ENCODE measurements around the gene CEP89.
A peak's percentile ranks its signal among the peaks of the same experiment; 100 is the strongest.
"Not testable (repeated sequence)": the region's sequence is repeated elsewhere in the genome, so short reads cannot be mapped to it uniquely, and the experiment has no call there.

The CEP89 gene

DNA sequence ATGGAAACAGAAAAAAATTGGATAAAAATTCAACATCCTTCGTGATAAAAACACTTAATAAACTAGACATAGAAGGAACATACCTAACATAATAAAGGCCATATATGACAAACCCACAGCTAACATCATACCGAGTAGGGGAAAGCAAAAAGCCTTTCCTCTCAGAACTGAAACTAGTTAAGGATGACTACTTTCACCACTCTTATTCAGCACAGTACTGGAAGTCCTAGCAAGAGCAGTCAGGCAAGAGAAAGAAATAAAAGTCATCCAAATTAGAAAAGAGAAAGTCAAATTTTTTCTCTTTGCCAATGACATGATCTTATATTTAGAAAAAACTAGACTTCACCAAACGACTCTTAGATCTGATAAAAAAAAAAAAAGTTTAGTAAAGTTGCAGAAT lies 76.4 kb downstream of the CEP89 start:
- no peak for DNase-seq

GRCh38 chr19:32891609-32892008 lies 80.1 kb downstream of the CEP89 start:
- DNase-seq = no peak

- no peak for DNase-seq
Observed at GRCh38 chr19:32890841-32891240, 80.9 kb downstream of the CEP89 start.

GRCh38 chr19:32890326-32890725 lies 81.4 kb downstream of the CEP89 start:
- no peak for DNase-seq

GRCh38 chr19:32889137-32889934 lies 82.4 kb downstream of the CEP89 start:
- DNase-seq = no peak

GRCh38 chr19:32887572-32888215 lies 84.1 kb downstream of the CEP89 start:
- DNase-seq = no peak

- no peak for DNase-seq
Observed at GRCh38 chr19:32886241-32886640, 85.5 kb downstream of the CEP89 start.

GRCh38 chr19:32885255-32885654 lies 86.5 kb downstream of the CEP89 start:
- not testable (repeated sequence) for DNase-seq

DNA sequence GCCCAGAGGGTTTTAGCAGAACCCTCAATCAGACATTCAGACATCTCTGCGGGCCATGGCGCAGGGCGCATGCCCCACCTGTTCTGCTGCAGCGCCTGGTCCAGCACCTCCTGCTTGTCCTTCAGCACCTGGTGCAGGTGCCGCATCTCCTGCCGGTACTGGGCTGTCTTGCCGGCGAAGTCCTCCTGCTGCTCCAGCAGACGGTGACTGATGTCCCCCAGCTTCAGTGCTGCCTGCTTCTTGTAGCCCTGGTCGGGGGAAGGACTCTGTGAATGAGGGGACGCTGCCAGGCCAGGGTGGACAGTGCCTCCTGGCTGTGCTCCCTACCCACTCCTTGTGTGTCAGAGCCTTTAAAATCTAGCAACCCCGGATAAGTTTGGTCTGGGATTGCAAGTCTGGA lies 90.0 kb downstream of the CEP89 start:
- no peak for DNase-seq

GRCh38 chr19:32880622-32881021 lies 91.1 kb downstream of the CEP89 start:
- DNase-seq = no peak

DNA sequence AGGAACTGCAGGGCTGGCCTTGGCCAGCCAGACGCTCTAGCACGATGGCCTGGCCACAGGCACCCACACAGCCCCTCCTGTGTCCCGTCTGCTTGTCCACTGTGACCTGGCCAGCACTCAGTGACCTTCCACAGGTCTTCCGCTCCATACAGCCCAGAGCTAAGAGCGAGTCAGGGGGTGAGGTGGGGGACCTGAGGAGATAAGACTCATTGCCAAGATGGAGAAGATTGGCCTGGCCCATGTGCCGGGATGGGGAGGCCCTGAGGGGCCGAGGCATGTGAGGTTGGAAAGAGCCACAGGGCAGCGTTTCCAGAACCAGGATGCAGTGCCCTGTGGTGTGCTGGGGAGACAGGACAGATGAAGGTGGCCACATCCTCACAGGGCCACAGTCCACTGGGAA lies 92.0 kb downstream of the CEP89 start:
- DNase-seq = no peak

DNA sequence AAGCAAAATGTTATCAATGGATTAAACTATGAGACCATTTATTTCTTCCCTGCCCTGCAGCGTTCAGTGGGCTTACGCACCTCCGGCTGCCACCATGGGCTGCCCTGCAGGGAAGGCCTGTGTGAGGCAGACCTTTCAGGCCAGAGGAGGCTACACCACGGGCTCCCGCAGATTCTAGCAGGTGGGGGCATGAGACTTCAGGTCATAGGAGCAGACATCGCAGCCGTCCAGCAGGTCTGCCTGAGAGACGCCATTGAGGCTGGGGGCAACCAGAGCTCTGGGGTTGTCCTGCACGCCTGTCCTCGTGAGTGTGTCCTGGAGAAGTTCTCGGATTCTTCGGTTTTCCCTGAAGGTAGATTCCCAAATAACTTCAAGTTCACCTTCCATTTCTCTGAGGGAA lies 92.8 kb downstream of the CEP89 start:
- no peak for DNase-seq

- no peak for DNase-seq
Observed at GRCh38 chr19:32877977-32878745, 93.6 kb downstream of the CEP89 start.

DNA sequence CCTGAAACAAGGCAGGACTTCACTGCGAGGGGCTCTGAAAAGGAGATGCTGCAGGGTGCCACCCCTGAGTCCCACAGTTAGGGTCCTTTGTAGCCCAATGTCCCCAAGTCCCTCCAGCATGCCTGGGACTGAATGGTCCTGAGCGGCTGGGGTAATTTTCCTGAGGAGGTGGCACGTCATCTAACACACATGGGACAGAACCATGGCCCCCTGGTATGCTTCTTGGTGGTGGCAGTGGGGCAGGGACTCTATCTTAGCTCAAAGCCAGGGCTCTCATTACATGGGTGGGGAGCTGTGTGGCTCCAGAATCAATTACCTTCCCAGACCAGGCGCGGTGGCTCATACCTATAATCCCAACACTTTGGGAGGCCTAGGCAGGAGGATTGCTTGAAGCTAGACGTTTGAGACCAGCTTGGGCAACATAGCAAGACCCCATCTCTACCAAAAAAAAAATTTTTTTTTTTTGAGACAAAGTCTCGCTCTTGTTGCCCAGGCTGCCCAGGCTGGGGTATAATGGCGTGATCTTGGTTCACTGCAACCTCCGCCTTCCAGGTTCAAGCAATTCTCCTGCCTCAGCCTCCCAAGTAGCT lies 94.3 kb downstream of the CEP89 start:
- no peak for DNase-seq

DNA sequence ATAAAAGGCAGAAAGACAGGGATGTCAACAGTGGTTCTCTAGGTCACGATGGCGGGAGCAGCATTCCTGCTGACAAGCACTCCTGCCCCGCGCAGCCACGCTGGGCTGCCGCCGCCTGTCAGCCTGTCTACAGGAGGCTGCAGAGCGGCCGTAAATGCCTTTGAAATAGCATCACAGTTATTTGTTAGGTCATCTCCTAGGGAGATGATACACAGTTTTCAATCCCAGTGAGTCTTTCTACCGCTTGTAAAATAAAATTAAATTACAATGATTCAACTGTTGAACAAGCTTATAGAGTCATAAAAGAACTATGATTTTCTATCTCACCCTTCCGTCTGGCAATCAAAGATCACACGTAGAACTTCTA lies 94.9 kb downstream of the CEP89 start:
- no peak for DNase-seq

DNA sequence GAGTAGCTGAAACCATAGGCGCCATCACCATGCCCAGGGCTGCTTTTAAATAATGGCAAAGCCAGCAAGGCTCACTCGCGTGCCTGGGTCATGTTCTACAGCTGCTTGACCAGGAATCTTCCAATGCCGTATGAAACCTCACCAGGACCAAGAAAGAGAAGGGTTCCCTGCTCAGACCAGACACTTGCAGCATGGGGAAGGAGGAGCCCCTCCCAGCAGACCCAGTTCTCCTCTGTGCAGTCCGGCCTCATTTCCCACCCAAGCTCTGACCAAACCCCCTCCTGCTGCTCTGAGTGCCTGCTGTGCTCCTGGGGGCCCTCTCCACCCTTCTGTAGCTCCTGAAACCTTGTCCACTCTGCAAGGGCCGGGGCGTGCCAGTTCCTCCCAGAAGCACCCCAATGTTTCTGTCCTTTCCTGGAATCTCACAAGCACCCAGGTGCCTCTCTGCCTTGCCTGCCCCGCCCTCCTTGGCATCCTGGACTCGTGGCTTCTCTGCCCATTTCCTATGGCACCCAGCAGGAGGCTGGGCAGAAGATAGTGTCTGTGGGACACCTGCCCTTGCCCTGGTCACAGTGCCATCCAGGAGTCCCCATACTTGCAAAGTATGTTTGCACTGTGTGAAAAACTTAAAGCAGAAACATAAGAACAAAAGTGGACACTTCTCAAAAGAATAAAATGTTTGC lies 95.4 kb downstream of the CEP89 start:
- DNase-seq = no peak

DNA sequence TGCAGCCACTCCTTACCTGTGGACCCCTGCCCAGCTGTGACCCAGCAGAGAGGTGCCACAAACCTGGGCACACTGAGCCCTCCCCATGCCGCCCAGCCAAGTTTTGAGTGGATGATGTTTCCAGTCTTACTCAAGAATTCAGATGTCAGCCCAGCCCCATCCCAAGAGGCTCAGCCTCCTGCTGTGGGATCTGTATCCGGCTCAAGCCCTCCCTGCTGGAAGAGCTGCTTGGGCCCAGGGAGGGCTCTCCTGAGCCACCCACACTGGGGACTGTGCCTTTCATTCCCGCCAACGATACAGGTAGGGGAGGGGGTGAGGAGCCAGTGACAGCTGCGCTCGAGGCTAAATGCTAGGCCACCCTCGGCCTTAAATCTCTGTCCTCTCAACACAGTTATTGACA lies 96.3 kb downstream of the CEP89 start:
- DNase-seq = no peak

GRCh38 chr19:32874605-32875004 lies 97.2 kb downstream of the CEP89 start:
- DNase-seq = no peak

GRCh38 chr19:32873247-32873959 lies 98.4 kb downstream of the CEP89 start:
- no peak for DNase-seq

GRCh38 chr19:32872391-32872790 lies 99.4 kb downstream of the CEP89 start:
- DNase-seq = no peak

DNA sequence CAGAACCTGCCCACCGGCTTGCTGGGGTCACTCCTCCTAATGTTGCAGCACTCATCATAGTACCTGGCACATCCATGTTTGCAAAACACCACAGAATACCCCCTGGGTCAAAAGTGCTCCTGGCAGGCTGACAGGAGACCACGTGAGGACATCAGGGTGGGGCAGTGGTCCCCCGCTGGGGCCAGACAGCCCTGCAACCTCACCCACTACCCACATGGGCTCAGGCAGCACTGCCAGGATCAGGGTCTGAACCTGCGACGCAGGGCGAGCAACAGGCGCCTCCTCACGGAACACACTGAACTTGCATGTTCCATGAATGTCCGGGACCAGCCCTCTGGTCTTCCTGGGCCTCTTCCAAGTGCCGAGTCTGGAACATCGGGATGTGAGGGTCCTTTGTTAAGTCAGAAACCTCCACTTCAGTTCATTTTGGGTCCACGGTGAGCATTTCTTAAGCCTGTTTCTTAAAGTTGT lies 100.7 kb downstream of the CEP89 start:
- peak in 1 of 58 donors; percentile 6 for DNase-seq

Data from anterior cingulate cortex (tissue), 58 donors.